HG02885 (cell line): Measurements from ENCODE around the gene USP32.
"Not testable (repeated sequence)": the region's sequence is repeated elsewhere in the genome, so short reads cannot be mapped to it uniquely, and the experiment has no call there.

Experiments used
- ATAC-seq: cut with Tn5 transposase; IDR thresholded peaks from one replicate; pipeline ENCODE4 v1.9.1; 2021; ENCODE audit warnings: mild to moderate bottlenecking; ENCODE audit not compliant: unreplicated experiment, poor library complexity

Gene USP32

GRCh38 chr17:60248618-60249289 is 143.2 kb downstream of the USP32 start:
- no peak for ATAC-seq

- no peak for ATAC-seq
Observed at GRCh38 chr17:60247836-60248461, 144.0 kb downstream of the USP32 start.

- ATAC-seq: no peak
Observed at GRCh38 chr17:60244656-60245055, 147.3 kb downstream of the USP32 start.

- ATAC-seq: no peak
Observed at GRCh38 chr17:60240290-60240689, 151.6 kb downstream of the USP32 start.

GRCh38 chr17:60231691-60232090 is 160.2 kb downstream of the USP32 start:
- ATAC-seq: no peak

- no peak for ATAC-seq
Observed at GRCh38 chr17:60231234-60231633, 160.7 kb downstream of the USP32 start.

GRCh38 chr17:60230358-60230757 is 161.6 kb downstream of the USP32 start:
- ATAC-seq: no peak

GRCh38 chr17:60229188-60229802 is 162.6 kb downstream of the USP32 start:
- no peak for ATAC-seq

GRCh38 chr17:60227276-60227675 is 164.7 kb downstream of the USP32 start:
- ATAC-seq: not testable (repeated sequence)

GRCh38 chr17:60224064-60224463 is 167.9 kb downstream of the USP32 start:
- no peak for ATAC-seq

- ATAC-seq: no peak
Observed at GRCh38 chr17:60223456-60223855, 168.5 kb downstream of the USP32 start.

GRCh38 chr17:60218774-60219173 is 173.2 kb downstream of the USP32 start:
- not testable (repeated sequence) for ATAC-seq

GRCh38 chr17:60215895-60216294 is 176.0 kb downstream of the USP32 start:
- ATAC-seq: not testable (repeated sequence)

- not testable (repeated sequence) for ATAC-seq
Observed at GRCh38 chr17:60211282-60211681, 180.7 kb downstream of the USP32 start.

- not testable (repeated sequence) for ATAC-seq
Observed at GRCh38 chr17:60208302-60208701, 183.6 kb downstream of the USP32 start.

GRCh38 chr17:60205782-60206181 is 186.2 kb downstream of the USP32 start:
- not testable (repeated sequence) for ATAC-seq

GRCh38 chr17:60198630-60199029 is 193.3 kb downstream of the USP32 start:
- ATAC-seq: not testable (repeated sequence)

- not testable (repeated sequence) for ATAC-seq
Observed at GRCh38 chr17:60194141-60194540, 197.8 kb downstream of the USP32 start.

GRCh38 chr17:60193482-60193881 is 198.5 kb downstream of the USP32 start:
- ATAC-seq: no peak

- not testable (repeated sequence) for ATAC-seq
Observed at GRCh38 chr17:60193032-60193431, 198.9 kb downstream of the USP32 start.

GRCh38 chr17:60190032-60190431 is 201.9 kb downstream of the USP32 start:
- not testable (repeated sequence) for ATAC-seq
